Fibroblast of lung (primary cell): ENCODE data around the gene DALRD3.

Source experiments
- EZH2 ChIP-seq: IDR thresholded peaks from 2 replicates; pipeline ENCODE4 v1.5.1; 2012; ENCODE audit warnings: low read length, control low read depth, mild to moderate bottlenecking; ENCODE audit errors: missing control alignments
- TF ChIP-seq, protein P1 (sequence below), 2 donors: IDR thresholded peaks in 1 of 2; conservative IDR thresholded peaks in 1 of 2; 1 replicate in 1 of 2; 2 replicates in 1 of 2; pipeline ENCODE4 v1.5.1; 2011 to 2012; ENCODE audit warnings: low read length in 2 of 2, control low read depth in 1 of 2, inconsistent platforms in 1 of 2, low read depth in 1 of 2, mild to moderate bottlenecking in 1 of 2

DNA sequence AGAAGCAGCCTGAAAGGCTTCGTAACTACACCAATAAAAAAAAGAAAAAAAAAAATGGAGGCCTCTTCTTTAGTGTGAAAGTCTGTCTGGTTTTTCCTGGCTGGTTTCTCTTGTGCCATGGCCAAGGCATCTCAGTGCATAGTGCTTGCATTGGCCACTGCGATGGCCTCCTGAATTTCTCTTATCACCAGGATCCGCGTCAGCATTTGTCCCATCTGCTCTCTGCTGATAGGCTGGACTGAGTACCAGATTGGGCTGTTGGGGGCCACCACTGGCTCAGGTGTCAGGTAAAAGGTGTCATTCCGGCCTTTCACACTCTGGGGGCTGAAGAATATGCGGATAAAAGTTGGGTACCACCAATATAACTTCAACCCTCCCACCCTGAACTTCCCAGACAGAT is 11.9 kb upstream of the DALRD3 start:
- TF ChIP-seq, protein P1, sequence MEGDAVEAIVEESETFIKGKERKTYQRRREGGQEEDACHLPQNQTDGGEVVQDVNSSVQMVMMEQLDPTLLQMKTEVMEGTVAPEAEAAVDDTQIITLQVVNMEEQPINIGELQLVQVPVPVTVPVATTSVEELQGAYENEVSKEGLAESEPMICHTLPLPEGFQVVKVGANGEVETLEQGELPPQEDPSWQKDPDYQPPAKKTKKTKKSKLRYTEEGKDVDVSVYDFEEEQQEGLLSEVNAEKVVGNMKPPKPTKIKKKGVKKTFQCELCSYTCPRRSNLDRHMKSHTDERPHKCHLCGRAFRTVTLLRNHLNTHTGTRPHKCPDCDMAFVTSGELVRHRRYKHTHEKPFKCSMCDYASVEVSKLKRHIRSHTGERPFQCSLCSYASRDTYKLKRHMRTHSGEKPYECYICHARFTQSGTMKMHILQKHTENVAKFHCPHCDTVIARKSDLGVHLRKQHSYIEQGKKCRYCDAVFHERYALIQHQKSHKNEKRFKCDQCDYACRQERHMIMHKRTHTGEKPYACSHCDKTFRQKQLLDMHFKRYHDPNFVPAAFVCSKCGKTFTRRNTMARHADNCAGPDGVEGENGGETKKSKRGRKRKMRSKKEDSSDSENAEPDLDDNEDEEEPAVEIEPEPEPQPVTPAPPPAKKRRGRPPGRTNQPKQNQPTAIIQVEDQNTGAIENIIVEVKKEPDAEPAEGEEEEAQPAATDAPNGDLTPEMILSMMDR (conservative IDR thresholded peaks at IDR 0.05 in 1 of 2, IDR thresholded peaks at IDR 0.05 in 1 of 2; ENCODE audit: low read depth in 1 of 2, low read length in 2 of 2), result no peak
- no peak for TF ChIP-seq EZH2
